ENCODE measurements around the gene VPS8.
"Not testable (repeated sequence)": the region's sequence is repeated elsewhere in the genome, so short reads cannot be mapped to it uniquely, and the experiment has no call there.

VPS8 gene

DNA sequence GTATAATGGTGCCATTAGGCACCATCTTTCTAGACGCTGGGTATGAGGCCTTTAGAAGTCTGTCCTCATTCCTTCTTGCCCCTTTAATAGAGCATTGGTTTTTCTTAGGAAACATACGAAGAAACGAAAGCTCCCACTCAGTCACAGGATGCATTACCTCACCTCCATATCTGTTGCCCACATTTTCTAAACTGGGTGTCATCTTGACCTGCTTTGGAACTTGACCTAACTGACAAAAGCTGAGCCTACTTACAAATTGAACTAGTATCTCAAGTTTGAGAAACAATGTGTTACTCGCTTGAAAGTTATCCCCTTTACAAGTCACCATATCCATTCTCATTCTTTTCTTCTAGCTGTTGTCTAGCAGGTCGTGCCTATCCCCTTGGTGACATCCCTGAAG is 102.7 kb downstream of the VPS8 start:
- no peak for DNase-seq (ENCODE audit: low read depth in 2 of 2)

DNA sequence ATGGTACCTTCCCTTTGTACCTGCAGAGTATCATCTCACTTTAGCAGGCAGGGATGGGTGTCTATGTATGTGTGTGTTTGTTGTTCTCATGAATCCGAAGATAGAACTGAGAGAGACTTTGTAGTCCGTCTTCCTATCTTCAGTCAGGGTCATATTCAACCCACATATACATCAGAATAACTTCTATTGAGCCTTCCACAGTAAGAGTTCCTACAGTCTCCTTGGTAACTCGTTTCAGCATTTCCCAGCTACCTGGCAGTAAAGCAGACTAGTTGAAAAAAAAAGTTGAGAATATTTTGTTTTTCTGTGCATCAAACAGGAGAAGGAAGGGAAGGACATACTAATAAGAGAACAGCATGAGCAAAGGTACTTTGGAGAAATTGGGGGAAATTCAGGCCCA is 106.8 kb downstream of the VPS8 start:
- no peak for DNase-seq (ENCODE audit: low read depth in 2 of 2)

DNA sequence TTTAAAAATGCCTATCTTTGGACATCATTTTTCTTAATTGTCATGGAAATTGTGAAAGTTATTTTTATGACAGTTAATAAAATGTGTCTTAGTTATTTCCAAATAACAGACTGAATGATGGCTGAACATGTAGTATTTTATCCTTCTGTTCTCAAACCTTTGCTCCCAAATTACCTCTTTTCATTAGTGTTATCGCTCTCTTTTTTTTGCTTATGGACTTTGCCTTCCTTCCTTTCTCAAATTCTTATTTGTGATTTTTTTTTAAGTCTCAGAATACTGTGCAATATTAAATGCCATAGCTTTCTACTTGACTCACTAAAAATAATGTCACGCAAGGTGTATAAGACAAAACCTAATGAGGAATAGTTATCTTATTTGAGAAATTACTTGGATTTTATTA is 107.7 kb downstream of the VPS8 start:
- no peak for DNase-seq (ENCODE audit: low read depth in 2 of 2)

DNA sequence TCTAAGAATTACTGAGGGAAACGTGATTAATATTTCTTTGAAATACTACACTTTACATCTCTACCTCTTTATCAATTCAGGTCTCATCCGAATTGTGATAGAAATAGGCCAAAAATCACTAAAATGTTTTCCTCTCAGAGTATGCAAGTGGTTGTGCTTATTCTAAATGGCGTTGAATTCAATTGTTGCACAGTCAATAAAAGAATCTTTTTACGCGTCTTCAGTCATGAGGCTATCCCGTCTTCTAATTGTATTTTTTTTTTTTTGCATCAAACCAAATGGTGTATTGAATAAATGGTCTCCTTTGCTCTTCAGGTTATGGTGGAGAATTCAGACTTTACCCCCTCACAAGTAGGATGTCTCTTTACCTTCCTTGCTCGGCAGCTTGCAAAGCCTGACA is 112.6 kb downstream of the VPS8 start:
- no peak for DNase-seq (ENCODE audit: low read depth in 2 of 2)

DNA sequence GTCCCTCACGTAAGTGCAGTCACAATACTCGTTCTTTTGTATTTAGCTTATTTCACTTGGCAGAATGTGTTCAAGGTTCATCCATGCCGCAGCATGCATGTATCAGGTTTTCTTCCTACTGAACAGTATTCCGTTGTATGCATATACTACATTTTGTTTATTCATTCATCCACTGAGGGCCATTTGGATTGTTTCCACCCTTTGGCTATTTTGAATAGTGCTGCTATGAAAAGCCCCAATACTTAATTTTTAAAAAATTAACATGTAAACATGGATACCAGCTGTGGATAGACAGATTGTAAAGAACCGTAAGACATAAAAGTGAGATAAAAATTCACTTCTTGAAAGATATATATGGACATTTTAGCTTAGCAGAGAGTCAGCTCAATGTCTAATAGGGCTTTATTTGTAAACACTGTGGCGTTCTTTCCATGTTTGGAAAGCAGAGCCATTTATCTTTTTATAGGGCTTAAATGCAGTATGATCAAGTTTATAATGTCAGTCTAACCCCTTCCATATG is 115.9 kb downstream of the VPS8 start:
- no peak for DNase-seq (ENCODE audit: low read depth in 2 of 2)

DNA sequence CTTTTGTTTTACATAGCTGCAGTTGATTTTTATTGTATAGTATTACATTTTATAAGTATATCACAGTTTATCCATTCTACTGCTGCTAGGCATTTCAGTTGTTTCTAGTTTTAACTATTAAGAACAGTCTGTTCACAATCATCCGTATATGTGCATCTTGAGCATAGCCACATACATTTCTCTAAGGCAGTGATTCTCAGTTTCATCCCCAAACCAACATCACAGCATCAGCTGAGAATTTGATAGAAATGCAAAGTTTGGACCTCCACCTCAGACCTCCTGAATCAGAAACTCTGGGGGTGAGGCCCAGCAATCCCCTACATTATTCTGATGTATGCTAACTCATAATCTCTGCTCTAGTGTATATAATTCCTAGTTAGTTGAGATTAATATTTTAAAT is 120.8 kb downstream of the VPS8 start:
- DNase-seq (ENCODE audit: low read depth in 2 of 2) = no peak

DNA sequence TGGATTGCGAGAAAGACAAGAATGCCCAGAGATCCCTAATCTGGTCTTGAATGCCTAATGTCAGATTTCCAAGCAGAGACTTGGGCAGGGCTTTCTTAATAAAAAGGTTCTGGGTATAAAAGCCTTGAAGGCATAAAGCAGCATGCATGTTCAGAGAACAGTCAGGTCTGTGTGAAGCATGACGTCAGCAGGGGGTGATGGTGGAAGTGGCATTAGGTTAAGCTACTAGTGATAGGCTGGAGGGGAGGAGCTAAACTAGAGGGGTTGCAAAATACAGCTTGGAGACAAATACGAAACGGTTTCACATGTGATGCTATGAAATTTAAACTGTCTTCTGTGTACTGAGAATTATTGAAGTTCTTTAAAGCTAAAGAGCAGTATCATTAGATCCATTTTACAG is 125.6 kb downstream of the VPS8 start:
- no peak for DNase-seq (ENCODE audit: low read depth in 2 of 2)

DNA sequence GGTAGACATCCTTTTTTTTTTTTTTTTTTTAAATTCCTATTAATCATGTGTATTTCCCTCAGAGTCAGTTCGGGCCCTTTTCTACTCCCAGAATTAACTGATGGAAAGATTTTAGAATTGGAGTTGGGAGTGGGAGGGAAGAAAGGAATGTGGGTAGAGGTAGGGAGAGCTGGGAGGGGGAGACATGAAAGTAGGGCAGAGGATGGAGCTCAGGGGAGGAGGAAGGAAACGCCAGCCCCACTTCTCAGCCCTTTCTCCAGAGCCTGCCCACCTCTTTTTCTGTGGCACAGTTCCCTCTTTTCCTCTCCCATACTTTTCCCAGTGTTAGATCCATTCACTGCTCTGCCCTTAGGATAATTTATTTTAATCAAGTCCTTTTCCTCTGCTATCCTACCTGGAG is 129.4 kb downstream of the VPS8 start:
- no peak for DNase-seq (ENCODE audit: low read depth in 2 of 2)

DNA sequence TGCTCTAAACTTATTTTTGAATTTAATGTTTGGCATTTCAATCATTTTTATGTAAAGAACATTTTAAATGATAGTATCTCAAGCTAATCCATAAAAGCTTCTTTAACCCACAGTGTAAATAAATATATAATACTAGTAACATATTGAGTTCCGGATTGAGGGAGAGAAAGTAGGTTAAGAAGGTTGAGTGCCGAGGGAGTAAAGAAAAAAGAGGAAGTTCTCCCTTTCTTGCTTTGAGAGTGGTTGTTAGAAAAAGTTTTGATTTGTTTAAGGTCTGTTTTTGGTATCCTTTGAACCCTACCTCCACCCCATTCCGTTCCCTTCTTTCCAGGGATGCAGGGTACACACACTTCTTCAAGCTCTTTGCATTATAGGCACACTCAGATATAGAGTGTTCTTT is 130.8 kb downstream of the VPS8 start:
- no peak for DNase-seq (ENCODE audit: low read depth in 2 of 2)

DNA sequence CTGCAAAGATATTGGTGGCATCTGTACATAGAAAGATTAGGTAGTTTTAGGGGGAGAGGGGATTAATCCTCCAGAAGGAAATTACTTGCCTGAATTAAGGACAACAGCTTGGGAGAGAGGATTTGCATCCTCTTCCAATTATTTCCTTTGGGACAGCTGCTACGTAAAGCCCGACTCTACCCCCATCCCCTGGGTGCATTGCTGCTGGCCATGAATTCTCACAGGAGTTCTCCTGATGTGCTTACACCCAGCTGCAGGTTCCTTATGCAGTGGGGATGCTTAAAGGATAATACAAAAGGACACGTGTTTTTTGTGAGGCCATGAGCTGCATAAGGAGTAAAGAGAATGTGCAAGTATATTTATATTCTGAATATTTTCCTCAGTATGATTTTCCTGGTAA is 132.3 kb downstream of the VPS8 start:
- DNase-seq (ENCODE audit: low read depth in 2 of 2) = no peak

DNA sequence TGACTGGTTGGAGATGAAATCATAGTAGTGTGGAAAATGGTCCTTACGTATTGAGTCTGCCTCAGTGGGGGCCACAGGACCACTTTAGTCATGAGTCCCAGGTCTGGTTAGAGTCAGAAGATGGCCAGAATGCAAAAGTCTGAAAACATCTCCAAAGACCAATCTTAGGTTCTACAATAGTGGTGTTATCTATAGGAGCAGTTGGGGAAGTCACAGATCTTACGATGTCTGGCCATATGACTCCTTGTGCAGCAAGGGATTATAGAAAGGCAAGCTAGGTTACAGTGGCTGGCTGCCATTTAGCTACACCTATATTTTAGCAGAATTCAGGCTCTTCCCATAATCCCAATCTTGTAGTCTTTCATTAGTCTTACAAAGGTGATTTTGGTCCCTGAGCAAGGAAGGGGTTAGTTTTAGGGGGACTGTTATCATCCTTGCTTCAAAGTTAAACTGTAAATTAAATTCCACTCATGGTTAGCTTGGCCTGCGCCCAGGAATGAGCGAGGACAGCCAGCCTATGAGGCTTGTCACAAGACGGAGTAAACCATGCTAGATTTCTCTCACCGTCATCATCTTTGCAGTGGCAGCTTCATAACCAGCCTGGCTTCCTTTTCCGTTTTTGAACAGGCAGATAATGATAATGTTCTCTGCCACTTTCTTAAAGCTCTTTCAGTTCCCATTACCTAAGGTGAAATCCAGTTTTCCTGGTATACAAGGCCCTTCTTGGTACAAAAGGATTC is 134.1 kb downstream of the VPS8 start:
- no peak for DNase-seq (ENCODE audit: low read depth in 2 of 2)

DNA sequence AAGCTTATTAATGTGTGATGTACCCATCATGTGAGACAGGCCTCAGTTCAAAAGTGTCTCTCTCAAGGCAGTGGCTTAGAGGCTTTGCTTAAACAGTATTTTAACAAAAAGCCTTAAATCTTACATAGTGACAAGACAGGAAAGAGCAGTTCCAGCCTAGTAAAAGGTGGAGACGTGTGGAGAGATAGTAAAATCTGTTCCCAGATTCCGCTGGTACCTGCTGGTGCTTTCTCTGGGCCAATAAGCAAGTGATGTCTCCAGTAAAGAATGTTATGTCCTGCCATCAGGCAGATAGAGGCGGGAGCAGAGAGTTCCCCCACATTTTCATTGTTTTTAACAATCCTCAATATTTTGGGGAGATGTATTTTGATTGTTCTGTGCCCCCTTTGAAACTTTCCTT is 135.0 kb downstream of the VPS8 start:
- DNase-seq (ENCODE audit: low read depth in 2 of 2) = no peak

DNA sequence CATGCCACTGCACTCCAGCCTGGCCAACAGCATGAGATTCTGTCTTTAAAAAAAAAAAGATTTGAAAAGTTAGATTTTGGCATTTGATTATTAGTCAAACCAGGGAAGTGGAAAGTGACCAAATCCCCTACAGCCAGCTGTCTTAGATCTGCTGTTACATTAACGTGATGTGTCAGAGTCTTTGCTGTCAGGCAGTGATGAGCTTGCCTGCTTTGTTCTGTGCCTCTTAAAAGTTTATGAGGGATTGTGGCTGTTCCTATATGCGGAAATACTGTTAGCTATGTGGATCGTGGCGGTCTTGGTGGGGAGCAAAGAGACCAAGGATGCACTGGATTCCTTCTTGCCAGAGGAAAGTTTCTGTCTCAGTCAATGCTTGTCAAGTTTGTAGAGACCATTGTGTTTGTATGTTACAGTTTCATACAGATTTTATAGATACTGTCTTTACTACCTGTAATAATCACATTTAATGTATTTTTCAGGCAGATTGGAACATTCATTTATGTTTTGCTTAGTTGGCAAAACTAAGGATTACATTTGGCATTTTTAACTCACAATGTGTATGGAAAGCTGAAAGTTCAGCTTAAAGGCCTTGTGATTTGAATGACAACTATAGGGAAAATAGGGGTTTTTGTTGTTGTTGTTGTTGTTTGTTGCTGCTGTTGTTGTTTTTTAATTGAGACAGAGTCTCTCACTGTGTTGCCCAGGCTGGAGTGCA is 137.4 kb downstream of the VPS8 start:
- DNase-seq (ENCODE audit: low read depth in 2 of 2) = no peak

DNA sequence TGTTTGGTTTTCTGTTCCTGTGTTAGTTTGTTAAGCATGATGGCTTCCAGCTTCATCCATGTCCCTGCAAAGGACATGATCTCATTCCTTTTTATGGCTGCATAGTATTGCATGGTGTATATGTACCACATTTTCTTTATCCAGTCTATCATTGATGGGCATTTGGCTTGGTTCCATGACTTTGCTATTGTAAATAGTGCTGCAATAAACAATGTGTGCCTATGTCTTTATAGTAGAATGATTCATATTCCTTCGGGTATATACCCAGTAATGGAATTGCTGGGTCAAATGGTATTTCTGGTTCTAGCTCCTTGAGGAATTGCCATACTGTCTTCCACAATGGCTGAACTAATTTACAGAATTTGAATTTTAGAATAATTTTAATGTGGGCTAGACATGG is 138.8 kb downstream of the VPS8 start:
- not testable (repeated sequence) for DNase-seq (ENCODE audit: low read depth in 2 of 2)

DNA sequence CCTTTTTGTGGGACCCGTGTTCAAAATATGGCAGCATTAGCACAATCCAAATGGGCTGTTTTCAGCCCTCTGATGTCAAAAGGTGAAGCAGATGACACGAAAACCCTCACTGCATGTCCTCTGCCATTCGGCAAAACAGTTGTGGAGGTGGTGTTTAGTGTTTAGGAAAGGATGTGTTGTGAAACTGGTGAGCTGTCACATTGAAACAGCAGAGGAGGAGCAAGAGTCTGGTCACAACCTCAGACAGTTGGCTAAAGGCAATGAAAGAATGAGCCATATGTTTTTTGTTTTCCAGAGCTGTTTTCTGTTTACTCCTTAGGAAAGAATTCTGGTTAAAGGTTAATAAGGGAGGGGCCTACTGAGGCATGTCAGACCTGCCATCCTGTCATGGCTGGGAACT is 140.7 kb downstream of the VPS8 start:
- DNase-seq (ENCODE audit: low read depth in 2 of 2) = no peak

DNA sequence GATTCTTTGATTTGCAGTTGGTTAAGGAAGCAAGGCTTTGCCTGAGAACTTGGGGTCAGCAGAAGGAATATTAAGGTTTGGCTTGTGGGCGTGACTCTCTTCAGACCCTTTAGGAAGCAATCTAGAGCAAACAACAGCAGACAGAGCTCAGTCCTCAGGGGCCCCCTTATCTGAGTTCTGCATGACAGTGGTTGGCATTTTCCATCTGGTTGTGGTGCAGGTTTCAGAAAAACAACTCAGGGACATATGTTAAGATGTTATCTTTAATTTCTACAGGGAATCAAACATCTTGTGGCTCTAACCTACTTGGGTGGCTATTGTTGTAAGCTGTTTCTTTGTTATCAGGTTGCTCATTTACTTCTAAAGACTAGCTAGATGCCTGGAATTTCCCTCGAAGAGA is 141.4 kb downstream of the VPS8 start:
- no peak for DNase-seq (ENCODE audit: low read depth in 2 of 2)

DNA sequence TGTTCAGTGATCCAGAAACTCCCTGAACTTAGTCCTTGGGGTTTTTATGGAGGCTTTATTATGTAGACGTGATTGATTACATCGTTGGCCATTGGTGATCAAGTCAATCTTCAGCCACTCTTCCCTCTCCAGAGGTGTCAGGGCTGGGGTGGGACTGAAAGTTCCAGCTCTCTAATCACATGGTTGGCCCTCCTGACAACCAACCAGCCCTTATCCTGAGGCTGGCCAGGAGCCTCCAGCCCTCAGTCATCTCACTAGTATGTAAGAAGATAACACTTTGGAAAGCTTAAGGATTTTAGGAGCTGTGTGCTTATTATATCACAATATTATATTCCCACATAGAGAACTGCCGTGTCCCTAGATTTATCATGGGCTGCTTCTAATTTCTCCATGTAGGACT is 142.3 kb downstream of the VPS8 start:
- no peak for DNase-seq (ENCODE audit: low read depth in 2 of 2)

DNA sequence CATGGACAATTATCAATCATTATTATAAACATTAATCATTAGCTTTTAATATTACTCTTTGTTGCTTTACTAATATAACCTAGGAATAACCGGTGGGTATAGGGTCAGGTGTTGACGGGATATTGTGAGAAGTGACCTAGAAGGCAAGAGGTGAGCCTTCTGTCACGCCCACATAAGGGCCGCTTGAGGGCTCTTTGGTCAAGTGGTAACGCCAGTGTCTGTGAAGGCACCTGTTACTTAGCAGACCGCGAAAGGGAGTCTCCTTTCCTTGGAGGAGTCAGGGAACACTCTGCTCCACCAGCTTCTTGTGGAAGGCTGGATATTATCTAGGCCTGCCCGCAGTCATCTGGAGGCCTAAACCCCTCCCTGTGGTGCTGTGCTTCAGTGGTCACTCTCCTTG is 142.9 kb downstream of the VPS8 start:
- not testable (repeated sequence) for DNase-seq (ENCODE audit: low read depth in 2 of 2)

DNA sequence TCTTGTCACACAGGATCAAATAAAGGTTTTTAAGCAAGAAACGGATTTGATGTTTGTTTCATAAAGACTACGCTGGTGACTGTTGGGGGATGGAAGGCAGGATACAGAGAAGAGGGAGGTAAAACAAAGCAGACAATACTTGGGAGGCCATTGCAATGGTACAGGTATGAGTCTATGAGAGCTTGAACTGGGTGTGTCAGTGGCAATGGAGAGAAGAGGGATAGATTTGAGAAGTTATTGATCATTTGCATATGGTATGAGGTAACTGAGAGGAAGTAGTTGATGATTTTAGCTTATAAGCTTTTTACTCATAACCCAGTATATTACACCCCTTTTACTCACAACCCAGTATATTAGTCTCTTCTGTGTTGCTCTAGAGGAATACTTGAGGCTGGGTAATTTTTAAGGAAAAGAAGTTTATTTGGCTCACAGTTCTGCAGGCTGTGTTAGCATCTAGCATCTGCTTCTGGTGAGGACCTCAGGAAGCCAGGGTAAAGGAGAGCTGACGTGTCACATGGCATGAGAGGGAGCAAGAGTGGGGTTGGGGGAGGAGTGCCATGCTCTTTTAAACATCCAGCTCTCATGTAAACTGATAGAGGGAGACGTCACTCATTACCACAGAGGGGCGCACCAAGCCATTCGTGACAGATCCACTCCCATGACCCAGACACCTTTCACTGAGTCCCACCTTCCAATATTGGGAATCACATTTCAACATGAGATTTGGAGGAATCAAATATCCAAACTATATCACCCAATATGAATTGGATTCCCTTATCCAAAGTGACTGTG is 153.9 kb downstream of the VPS8 start:
- DNase-seq (ENCODE audit: low read depth in 2 of 2) = no peak

DNA sequence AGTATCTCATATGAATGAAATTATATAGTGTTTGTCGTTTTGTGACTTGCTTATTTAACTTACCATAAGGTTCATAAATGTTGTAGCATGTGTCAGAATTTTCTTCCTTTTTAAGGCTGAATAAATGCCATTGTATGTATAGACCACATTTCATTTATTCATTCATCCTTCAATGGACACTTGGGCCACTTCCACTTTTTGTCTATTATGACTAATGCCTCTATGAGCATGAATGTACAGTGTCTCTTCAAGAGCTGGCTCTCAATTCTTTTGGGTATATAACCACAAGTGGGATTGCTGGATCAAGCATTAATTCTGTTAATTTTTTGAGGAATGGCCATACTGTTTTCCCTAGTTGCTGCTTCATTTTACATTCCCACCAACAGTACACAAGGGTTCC is 156.1 kb downstream of the VPS8 start:
- DNase-seq (ENCODE audit: low read depth in 2 of 2) = no peak

DNA sequence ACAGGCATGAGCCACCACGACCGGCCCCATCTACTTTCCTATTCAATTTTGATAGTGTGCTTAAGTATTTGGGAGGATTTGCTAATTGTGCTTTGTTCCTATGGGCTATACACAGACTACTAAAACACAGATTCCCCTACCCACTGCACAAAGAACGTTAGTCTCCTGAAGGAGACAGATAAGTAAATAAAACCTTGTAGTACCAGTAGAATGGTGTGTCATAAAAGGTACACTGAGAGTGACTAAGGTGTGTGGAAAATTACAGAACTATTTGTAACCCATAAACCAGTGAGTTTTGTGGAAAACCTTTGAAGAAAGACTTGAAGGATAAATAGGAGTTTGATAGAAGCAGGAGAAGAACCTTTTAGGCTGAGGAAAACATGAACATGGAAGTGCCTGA is 158.2 kb downstream of the VPS8 start:
- no peak for DNase-seq (ENCODE audit: low read depth in 2 of 2)

DNA sequence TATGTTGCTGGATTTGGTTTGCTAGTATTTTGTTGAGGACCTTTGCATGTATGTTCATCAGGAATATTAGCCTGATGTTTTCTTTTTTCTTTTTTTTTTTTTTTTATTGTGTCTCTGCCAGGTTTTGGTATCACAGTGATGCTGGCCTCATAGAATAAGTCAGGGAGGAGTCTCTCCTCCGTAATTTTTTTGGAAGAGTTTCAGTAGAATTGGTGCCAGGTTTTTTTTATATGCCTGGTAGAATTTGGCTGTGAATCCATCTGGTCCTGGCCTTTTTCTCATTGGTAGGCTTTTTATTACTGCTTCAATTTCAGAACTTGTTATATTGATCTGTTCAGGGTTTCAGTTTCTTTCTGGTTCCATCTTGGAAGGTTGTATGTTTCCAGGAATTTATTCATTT is 165.8 kb downstream of the VPS8 start:
- DNase-seq (ENCODE audit: low read depth in 2 of 2) = no peak

DNA sequence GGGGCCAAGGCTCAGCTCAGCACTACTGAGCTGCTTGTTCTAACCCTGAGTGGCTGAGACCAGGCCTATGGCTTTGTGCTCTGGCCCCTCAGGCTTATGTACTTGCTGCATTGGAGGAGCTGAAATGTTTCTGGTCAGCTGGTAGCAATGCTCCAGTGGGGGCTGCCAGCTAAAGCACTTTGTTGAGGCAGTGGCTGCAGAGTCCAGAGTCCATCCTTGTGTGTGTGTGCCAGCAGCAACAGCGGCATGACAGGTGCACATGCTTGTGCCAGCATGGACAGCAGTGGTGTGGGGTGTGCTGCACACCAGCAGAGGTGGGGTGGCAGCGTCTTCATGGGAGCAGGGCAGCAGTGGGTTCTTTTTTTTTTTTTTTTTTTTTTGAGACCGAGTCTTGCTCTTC is 169.1 kb downstream of the VPS8 start:
- no peak for DNase-seq (ENCODE audit: low read depth in 2 of 2)
